Muscle layer of duodenum (tissue), 2 donors: ENCODE results near the gene CDC42BPA.

Experiments used
- H3K27ac ChIP-seq: one replicate; pipeline ENCODE4 v1.7.0; 2013; ENCODE audit warnings: mild to moderate bottlenecking, low read length
- H3K27me3 ChIP-seq: one replicate; pipeline ENCODE4 v1.7.0; 2013; ENCODE audit warnings: low read depth, mild to moderate bottlenecking, control low read depth, low read length
- H3K36me3 ChIP-seq, 2 donors: one replicate each; pipeline ENCODE4 v1.7.0; 2013; ENCODE audit warnings: low read length in 2 of 2, control low read depth in 1 of 2, mild to moderate bottlenecking in 1 of 2; ENCODE audit not compliant: insufficient read depth in 2 of 2, control insufficient read depth in 1 of 2
- H3K4me1 ChIP-seq, 2 donors: one replicate each; pipeline ENCODE4 v1.7.0; 2013; ENCODE audit warnings: low read length in 2 of 2, mild to moderate bottlenecking in 2 of 2, control low read depth in 1 of 2, moderate library complexity in 1 of 2; ENCODE audit not compliant: insufficient read depth in 2 of 2, control insufficient read depth in 1 of 2
- H3K4me3 ChIP-seq, 2 donors: one replicate each; pipeline ENCODE4 v1.7.0; 2013; ENCODE audit warnings: low read length in 2 of 2, low read depth in 1 of 2, mild to moderate bottlenecking in 1 of 2
- H3K9me3 ChIP-seq, 2 donors: one replicate each; pipeline ENCODE4 v1.7.0; 2013; ENCODE audit warnings: low read length in 2 of 2, control low read depth in 1 of 2, mild to moderate bottlenecking in 1 of 2; ENCODE audit not compliant: control insufficient read depth in 1 of 2
- donor health status: healthy.

CDC42BPA gene

GRCh38 chr1:226987623-226988333 is 330.5 kb downstream of the CDC42BPA start:
- Histone ChIP-seq H3K4me1 (peaks cover 28 to 33% of the 10 kb centered on the region in 2 donors), H3K36me3 (peaks cover 4 to 43% of the 10 kb centered on the region in 2 donors), H3K4me3 (no peak overlapping the region), H3K27me3 (no peaks in the 10 kb centered on the region), H3K27ac (no peak overlapping the region), H3K9me3 (no peaks in the 10 kb centered on the region)

- H3K4me1 ChIP-seq, result peaks cover 28 to 33% of the 10 kb centered on the region in 2 donors
- no peaks in the 10 kb centered on the region for H3K9me3 ChIP-seq
- H3K27ac ChIP-seq, result no peak overlapping the region
- H3K36me3 ChIP-seq, result peaks cover 0 to 46% of the 10 kb centered on the region in 2 donors
- H3K27me3 ChIP-seq, result no peaks in the 10 kb centered on the region
- no peak overlapping the region for H3K4me3 ChIP-seq
Measured at GRCh38 chr1:226987179-226987536, 331.1 kb downstream of the CDC42BPA start.

- Histone ChIP-seq H3K27me3 (no peaks in the 10 kb centered on the region), H3K36me3 (peaks cover 0 to 46% of the 10 kb centered on the region in 2 donors), H3K4me3 (no peak overlapping the region), H3K27ac (no peak overlapping the region), H3K4me1 (peaks cover 28 to 33% of the 10 kb centered on the region in 2 donors), H3K9me3 (no peaks in the 10 kb centered on the region)
Measured at GRCh38 chr1:226986496-226987178, 331.7 kb downstream of the CDC42BPA start.

GRCh38 chr1:226985839-226986463 is 332.3 kb downstream of the CDC42BPA start:
- Histone ChIP-seq H3K27ac (no peak overlapping the region), H3K36me3 (peaks cover 0 to 46% of the 10 kb centered on the region in 2 donors), H3K4me1 (peaks cover 28 to 33% of the 10 kb centered on the region in 2 donors), H3K27me3 (no peaks in the 10 kb centered on the region), H3K9me3 (no peaks in the 10 kb centered on the region), H3K4me3 (no peak overlapping the region)

- Histone ChIP-seq H3K4me3 (no peak overlapping the region), H3K36me3 (peaks cover 0 to 46% of the 10 kb centered on the region in 2 donors), H3K9me3 (no peaks in the 10 kb centered on the region), H3K27ac (no peak overlapping the region), H3K4me1 (peaks cover 26 to 30% of the 10 kb centered on the region in 2 donors), H3K27me3 (no peaks in the 10 kb centered on the region)
Measured at GRCh38 chr1:226985239-226985838, 333.0 kb downstream of the CDC42BPA start.

GRCh38 chr1:226984521-226985238 is 333.6 kb downstream of the CDC42BPA start:
- H3K36me3 ChIP-seq, result peaks cover 0 to 46% of the 10 kb centered on the region in 2 donors
- H3K27me3 ChIP-seq, result no peaks in the 10 kb centered on the region
- H3K27ac ChIP-seq, result no peak overlapping the region
- H3K4me1 ChIP-seq, result peaks cover 20 to 23% of the 10 kb centered on the region in 2 donors
- H3K4me3 ChIP-seq, result no peak overlapping the region
- H3K9me3 ChIP-seq, result no peaks in the 10 kb centered on the region

GRCh38 chr1:226983992-226984364 is 334.3 kb downstream of the CDC42BPA start:
- H3K4me3 ChIP-seq, result no peak overlapping the region
- peaks cover 14 to 16% of the 10 kb centered on the region in 2 donors for H3K4me1 ChIP-seq
- no peaks in the 10 kb centered on the region for H3K27me3 ChIP-seq
- peaks cover 0 to 49% of the 10 kb centered on the region in 2 donors for H3K36me3 ChIP-seq
- no peaks in the 10 kb centered on the region for H3K9me3 ChIP-seq
- no peak overlapping the region for H3K27ac ChIP-seq

- Histone ChIP-seq H3K9me3 (no peaks in the 10 kb centered on the region), H3K27ac (no peak overlapping the region), H3K4me1 (peaks cover 9 to 10% of the 10 kb centered on the region in 2 donors), H3K4me3 (no peak overlapping the region), H3K36me3 (peaks cover 0 to 54% of the 10 kb centered on the region in 2 donors), H3K27me3 (no peaks in the 10 kb centered on the region)
Measured at GRCh38 chr1:226983247-226983991, 334.9 kb downstream of the CDC42BPA start.

GRCh38 chr1:226982451-226983177 is 335.7 kb downstream of the CDC42BPA start:
- no peak overlapping the region for H3K27ac ChIP-seq
- H3K9me3 ChIP-seq, result no peaks in the 10 kb centered on the region
- H3K4me1 ChIP-seq, result peaks cover under 1 to 2% of the 10 kb centered on the region in 2 donors
- H3K36me3 ChIP-seq, result peaks cover 0 to 58% of the 10 kb centered on the region in 2 donors
- H3K27me3 ChIP-seq, result no peaks in the 10 kb centered on the region
- H3K4me3 ChIP-seq, result no peak overlapping the region

- Histone ChIP-seq H3K36me3 (peaks cover 0 to 52% of the 10 kb centered on the region in 2 donors), H3K27ac (no peak overlapping the region), H3K4me1 (no peaks in the 10 kb centered on the region)
Measured at GRCh38 chr1:226981838-226982237, 336.5 kb downstream of the CDC42BPA start.

More at GRCh38 chr1:226981838-226982237, 336.5 kb downstream of the CDC42BPA start:
- no peaks in the 10 kb centered on the region for H3K9me3 ChIP-seq
- H3K4me3 ChIP-seq, result no peak overlapping the region
- no peaks in the 10 kb centered on the region for H3K27me3 ChIP-seq
